ENCODE data around the gene CACNA2D3. TPM values are rescaled to one million over a fixed set of nuclear protein-coding genes. Genes with fewer than 3 reads are reported as not detected.

The CACNA2D3 gene
- total and polyA plus RNA-seq, 4 donors = 0.06 to 0.37 (median 0.08) TPM; not detected in 1

GRCh38 chr3:54536450-54536849, 414.1 kb downstream of the CACNA2D3 start:
- DNase-seq (ENCODE audit: low spot score) = no peak
- no peaks in the 10 kb centered on the region for H3K36me3 ChIP-seq (ENCODE audit: control insufficient read depth in 4 of 4, insufficient read depth in 3 of 4, low read depth in 1 of 4, low read length in 3 of 4)
- 57% methylated on average over 2 of the region's 2 CpGs for WGBS
- no peak overlapping the region for H3K4me3 ChIP-seq (ENCODE audit: low read depth in 1 of 3, low read length in 3 of 3)
- no peaks in the 10 kb centered on the region for H3K9me3 ChIP-seq (ENCODE audit: control insufficient read depth in 4 of 4, low read length in 3 of 4)
- peaks cover 0 to 3% (median 0%) of the 10 kb centered on the region in 4 donors for H3K27me3 ChIP-seq (ENCODE audit: control insufficient read depth in 4 of 4, insufficient read depth in 4 of 4, low read length in 3 of 4)
- H3K27ac ChIP-seq (ENCODE audit: low read depth in 1 of 2, low read length in 2 of 2) = no peak overlapping the region
- H3K9ac ChIP-seq (ENCODE audit: low read depth in 1 of 2, low read length in 2 of 2) = no peak overlapping the region
- H3K4me1 ChIP-seq (ENCODE audit: control insufficient read depth in 4 of 4, insufficient read depth in 4 of 4, low read length in 3 of 4) = no peaks in the 10 kb centered on the region
- no peak for TF ChIP-seq FOXA2 (IDR thresholded peaks at IDR 0.05)

GRCh38 chr3:54537506-54537905, 415.2 kb downstream of the CACNA2D3 start:
- no peak overlapping the region for H3K4me3 ChIP-seq (ENCODE audit: low read depth in 1 of 3, low read length in 3 of 3)
- no peak for DNase-seq (ENCODE audit: low spot score)
- H3K9me3 ChIP-seq (ENCODE audit: control insufficient read depth in 4 of 4, low read length in 3 of 4) = no peaks in the 10 kb centered on the region
- H3K9ac ChIP-seq (ENCODE audit: low read depth in 1 of 2, low read length in 2 of 2) = no peak overlapping the region
- H3K27me3 ChIP-seq (ENCODE audit: control insufficient read depth in 4 of 4, insufficient read depth in 4 of 4, low read length in 3 of 4) = peaks cover 0 to 3% (median 0%) of the 10 kb centered on the region in 4 donors
- no peak overlapping the region for H3K27ac ChIP-seq (ENCODE audit: low read depth in 1 of 2, low read length in 2 of 2)
- H3K36me3 ChIP-seq (ENCODE audit: control insufficient read depth in 4 of 4, insufficient read depth in 3 of 4, low read depth in 1 of 4, low read length in 3 of 4) = no peaks in the 10 kb centered on the region
- H3K4me1 ChIP-seq (ENCODE audit: control insufficient read depth in 4 of 4, insufficient read depth in 4 of 4, low read length in 3 of 4) = no peaks in the 10 kb centered on the region
- TF ChIP-seq, protein P1, sequence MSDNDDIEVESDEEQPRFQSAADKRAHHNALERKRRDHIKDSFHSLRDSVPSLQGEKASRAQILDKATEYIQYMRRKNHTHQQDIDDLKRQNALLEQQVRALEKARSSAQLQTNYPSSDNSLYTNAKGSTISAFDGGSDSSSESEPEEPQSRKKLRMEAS (IDR thresholded peaks at IDR 0.05) = no peak
- TF ChIP-seq YY1 (IDR thresholded peaks at IDR 0.05) (no peak), GABPA (IDR thresholded peaks at IDR 0.05 in 1 of 2, conservative IDR thresholded peaks at IDR 0.05 in 1 of 2) (no peak), TAF1 (conservative IDR thresholded peaks at IDR 0.05) (no peak), HNF4G (IDR thresholded peaks at IDR 0.05) (no peak), HNF4A (conservative IDR thresholded peaks at IDR 0.05) (no peak), EGR1 (IDR thresholded peaks at IDR 0.05; ENCODE audit: low read depth in 2 of 2) (no peak), RAD21 (IDR thresholded peaks at IDR 0.05) (no peak), ATF3 (IDR thresholded peaks at IDR 0.05) (no peak), RXRA (IDR thresholded peaks at IDR 0.05) (no peak), NR2F2 (IDR thresholded peaks at IDR 0.05) (no peak)
- TF ChIP-seq, protein P2, sequence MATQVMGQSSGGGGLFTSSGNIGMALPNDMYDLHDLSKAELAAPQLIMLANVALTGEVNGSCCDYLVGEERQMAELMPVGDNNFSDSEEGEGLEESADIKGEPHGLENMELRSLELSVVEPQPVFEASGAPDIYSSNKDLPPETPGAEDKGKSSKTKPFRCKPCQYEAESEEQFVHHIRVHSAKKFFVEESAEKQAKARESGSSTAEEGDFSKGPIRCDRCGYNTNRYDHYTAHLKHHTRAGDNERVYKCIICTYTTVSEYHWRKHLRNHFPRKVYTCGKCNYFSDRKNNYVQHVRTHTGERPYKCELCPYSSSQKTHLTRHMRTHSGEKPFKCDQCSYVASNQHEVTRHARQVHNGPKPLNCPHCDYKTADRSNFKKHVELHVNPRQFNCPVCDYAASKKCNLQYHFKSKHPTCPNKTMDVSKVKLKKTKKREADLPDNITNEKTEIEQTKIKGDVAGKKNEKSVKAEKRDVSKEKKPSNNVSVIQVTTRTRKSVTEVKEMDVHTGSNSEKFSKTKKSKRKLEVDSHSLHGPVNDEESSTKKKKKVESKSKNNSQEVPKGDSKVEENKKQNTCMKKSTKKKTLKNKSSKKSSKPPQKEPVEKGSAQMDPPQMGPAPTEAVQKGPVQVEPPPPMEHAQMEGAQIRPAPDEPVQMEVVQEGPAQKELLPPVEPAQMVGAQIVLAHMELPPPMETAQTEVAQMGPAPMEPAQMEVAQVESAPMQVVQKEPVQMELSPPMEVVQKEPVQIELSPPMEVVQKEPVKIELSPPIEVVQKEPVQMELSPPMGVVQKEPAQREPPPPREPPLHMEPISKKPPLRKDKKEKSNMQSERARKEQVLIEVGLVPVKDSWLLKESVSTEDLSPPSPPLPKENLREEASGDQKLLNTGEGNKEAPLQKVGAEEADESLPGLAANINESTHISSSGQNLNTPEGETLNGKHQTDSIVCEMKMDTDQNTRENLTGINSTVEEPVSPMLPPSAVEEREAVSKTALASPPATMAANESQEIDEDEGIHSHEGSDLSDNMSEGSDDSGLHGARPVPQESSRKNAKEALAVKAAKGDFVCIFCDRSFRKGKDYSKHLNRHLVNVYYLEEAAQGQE (IDR thresholded peaks at IDR 0.05) = no peak
- TF ChIP-seq, protein P3, sequence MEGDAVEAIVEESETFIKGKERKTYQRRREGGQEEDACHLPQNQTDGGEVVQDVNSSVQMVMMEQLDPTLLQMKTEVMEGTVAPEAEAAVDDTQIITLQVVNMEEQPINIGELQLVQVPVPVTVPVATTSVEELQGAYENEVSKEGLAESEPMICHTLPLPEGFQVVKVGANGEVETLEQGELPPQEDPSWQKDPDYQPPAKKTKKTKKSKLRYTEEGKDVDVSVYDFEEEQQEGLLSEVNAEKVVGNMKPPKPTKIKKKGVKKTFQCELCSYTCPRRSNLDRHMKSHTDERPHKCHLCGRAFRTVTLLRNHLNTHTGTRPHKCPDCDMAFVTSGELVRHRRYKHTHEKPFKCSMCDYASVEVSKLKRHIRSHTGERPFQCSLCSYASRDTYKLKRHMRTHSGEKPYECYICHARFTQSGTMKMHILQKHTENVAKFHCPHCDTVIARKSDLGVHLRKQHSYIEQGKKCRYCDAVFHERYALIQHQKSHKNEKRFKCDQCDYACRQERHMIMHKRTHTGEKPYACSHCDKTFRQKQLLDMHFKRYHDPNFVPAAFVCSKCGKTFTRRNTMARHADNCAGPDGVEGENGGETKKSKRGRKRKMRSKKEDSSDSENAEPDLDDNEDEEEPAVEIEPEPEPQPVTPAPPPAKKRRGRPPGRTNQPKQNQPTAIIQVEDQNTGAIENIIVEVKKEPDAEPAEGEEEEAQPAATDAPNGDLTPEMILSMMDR (IDR thresholded peaks at IDR 0.05; ENCODE audit: low read depth, low read length, missing input control) = no peak
- WGBS = 84% methylated on average over 6 of the region's 6 CpGs
